OCI-LY1 (cell line): ENCODE measurements around the gene EFCAB5.

ENCODE experiments used
- EZH2 ChIP-seq: fragments of 200-600 bp; sonication (generic), shearing (Covaris generic); IDR thresholded peaks from 2 replicates; pipeline ENCODE4 v1.8.0; 2017; ENCODE audit warnings: borderline replicate concordance, mixed run types, mild to moderate bottlenecking, antibody characterized with exemption, low read length, moderate library complexity, mixed read lengths
- TF ChIP-seq, protein P1 (sequence below): fragments of 200-600 bp; sonication (generic), shearing (Covaris generic); IDR thresholded peaks from 2 replicates; pipeline ENCODE4 v1.5.1; 2017; ENCODE audit warnings: mild to moderate bottlenecking, antibody characterized with exemption, low read length, moderate library complexity, mixed read lengths

DNA sequence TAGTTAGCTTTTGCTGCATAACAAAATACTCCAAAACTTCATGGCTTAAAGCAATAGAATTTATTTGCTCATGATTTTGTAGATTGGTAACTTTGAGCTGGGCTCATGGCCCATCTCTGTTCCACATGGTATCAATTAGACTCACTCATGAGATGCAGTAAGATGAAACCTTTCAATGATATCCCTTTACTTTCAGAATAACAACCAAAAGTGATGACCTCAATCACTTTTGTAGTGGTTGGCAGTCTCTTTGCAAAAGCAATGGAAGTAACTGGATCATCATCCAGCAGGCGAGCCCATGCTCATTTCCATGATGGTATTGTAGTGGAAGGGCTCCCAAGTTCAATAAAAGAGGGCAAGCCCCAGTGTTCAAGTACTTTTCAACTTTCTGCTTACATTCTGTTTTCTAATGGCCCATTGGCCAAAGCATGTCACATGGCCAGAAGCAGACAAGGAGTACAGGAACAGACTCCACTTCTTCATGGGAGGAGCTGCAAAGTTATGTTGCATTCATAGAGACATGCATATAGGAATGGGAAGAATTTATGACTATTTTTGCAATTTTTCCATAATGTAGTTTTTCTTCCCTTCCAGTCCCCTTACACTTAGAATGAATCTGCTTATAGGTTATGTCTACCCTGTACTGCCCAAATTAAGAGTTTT lies 41.7 kb downstream of the EFCAB5 start:
- TF ChIP-seq, protein P1, sequence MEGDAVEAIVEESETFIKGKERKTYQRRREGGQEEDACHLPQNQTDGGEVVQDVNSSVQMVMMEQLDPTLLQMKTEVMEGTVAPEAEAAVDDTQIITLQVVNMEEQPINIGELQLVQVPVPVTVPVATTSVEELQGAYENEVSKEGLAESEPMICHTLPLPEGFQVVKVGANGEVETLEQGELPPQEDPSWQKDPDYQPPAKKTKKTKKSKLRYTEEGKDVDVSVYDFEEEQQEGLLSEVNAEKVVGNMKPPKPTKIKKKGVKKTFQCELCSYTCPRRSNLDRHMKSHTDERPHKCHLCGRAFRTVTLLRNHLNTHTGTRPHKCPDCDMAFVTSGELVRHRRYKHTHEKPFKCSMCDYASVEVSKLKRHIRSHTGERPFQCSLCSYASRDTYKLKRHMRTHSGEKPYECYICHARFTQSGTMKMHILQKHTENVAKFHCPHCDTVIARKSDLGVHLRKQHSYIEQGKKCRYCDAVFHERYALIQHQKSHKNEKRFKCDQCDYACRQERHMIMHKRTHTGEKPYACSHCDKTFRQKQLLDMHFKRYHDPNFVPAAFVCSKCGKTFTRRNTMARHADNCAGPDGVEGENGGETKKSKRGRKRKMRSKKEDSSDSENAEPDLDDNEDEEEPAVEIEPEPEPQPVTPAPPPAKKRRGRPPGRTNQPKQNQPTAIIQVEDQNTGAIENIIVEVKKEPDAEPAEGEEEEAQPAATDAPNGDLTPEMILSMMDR, result no peak
- no peak for TF ChIP-seq EZH2
